Femur (tissue), 1 donor: ENCODE data around the gene TOGARAM2.
A peak's percentile ranks its signal among the peaks of the same experiment; 100 is the strongest.

Source experiments
- DNase-seq: peaks from one replicate; pipeline ENCODE4 v3.0.0-alpha.2; 2017

The TOGARAM2 gene

DNA sequence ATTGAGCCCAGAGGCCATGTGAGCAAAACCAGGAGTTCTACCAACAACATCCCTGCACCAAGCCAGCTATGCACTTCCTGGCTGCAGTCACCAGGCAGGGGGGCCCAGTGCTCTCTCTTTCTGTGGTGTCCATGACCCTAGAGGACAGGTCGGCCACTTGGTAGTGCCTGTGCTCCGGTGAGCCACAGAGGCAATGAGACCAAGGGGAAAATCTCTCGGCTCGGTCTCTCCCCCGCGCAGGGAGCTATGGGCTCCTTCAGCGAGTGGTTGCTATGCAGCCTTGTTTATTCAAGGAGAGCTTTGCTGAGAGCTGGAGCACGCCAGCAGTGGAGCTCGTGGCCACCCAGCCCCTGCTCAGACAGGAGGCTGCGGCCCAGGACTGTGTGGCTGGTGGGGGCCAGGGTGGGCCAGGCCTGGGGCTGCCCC is at the start of gene TOGARAM2:
Gene TOGARAM2, plus strand, starts transcription at position 283 of the 426 bp plus-strand sequence. CDS start 13,537 bp downstream, outside the sequence.
- DNase-seq, result peak; percentile 34

DNA sequence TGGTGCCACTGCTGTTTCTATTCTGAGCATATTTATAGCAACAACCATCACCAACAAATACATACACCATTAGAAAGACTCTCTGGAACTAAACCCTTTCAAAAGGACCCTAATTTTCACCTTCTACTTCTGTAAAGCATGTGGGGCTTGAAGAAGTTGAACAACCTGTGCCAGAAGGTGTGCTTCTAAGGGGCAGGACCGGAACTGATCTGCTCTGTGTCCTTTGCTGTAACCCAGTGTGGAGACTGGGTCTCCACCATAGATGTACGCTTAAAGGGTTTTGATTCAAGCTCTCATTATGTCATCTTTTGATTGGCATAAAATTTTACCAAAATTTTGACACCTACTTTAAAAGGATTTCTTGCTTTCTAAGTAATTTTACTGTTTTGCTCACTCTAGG is 46.3 kb upstream of the TOGARAM2 start:
- DNase-seq, result no peak

- no peak for DNase-seq
Measured at GRCh38 chr2:28941008-28941407, 40.1 kb upstream of the TOGARAM2 start.

DNA sequence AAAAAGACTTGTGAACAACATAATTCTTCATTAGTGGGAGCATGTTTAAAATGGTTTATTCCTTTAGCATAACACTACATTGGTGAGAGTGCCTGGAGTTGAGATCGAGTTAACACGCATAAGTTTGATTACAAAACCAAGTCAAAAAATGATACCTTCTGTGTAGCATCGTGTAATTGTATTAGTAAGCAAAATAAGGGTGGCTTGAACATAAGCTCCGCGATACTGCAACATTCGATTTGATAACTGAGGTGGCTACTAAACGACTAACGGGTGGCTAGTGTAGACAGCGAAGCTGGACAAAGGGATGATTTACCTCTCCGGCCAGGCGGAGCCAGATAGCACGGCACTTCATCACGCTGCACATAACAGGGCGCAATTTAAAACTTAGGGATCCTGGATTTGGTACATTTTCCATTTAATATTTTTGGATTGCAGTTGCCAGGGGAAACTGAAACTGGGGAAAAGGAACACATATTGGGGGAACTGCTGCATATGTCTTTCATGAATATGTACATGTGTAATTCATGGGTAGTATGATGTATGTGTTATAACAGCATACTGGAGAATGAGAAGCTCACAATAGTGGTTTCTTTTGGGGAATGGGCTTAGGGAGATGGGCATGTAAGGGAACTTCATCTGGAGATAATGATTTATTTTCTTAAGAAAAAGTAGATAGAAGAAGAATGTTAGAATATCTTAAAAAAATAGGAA is 36.4 kb upstream of the TOGARAM2 start:
- no peak for DNase-seq

DNA sequence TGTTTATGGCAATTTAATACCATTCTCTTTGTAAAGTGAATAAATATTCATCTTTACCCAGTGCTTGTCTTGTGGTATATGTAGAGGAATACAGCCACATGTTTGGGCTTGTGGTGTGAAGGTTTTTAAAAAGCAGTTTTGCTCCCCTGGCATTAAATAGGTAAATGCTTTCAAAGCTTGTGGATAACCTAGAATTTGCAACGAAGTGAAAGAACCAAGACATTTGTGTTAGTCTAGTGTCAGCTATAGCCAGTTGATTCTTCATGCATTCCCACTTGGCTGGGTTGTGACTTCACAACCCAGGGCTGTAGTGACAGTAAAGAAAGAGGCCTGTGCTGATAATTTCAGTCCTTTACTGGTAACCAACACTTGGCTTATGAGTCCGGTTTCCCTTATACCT is 32.9 kb upstream of the TOGARAM2 start:
- DNase-seq, result no peak

DNA sequence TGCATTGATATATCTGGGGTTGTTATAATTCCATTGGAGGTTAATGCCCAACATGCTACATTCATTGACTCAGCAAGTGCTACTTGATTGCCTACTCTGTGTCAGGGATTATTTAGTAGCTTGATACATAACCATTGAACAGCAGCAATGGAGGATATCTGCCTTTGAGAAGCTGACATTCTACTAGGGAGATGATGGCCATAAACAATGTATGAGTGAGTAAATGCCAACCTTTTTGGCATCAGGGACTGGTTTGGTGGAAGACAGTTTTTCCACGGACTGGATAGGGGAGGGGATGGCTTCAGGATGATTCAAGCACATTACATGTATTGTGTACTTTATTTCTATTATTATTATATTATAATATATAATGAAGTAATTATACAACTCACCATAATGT is 31.9 kb upstream of the TOGARAM2 start:
- DNase-seq, result no peak

GRCh38 chr2:28949617-28950305 is 31.3 kb upstream of the TOGARAM2 start:
- DNase-seq, result no peak

DNA sequence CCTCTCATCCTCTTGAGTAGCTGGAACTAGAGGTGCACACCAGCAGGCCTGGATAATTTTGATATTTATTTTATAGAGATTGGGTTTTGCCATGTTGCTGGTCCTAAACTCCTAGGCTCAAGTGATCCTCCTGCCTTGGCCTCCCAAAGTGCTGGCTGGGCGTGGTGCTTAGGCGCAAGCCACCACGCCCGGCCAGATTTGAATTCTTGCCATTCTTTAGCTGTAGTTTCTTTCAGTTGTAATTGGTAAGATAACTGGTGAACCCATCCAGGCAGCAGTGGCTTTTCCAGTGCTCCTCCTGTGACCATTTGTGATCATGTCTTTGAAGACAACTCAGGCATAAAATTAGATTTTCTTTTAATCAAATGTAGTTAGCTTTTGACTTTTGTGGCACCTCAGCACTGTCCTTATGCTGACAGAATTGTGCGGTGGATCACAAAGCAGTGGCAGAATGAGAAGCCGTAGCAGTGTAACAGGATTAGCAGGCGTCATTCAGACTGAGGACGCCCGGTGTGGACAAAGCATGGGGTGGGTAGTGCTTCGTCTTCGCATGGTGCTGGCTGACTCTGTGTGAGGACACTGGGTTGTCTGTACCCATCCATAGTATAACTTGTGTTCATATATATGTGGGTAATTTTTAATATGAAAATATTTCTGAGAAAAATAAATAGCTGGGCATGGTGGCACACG is 30.0 kb upstream of the TOGARAM2 start:
- DNase-seq, result no peak

- no peak for DNase-seq
Measured at GRCh38 chr2:28951910-28952835, 28.9 kb upstream of the TOGARAM2 start.

GRCh38 chr2:28952836-28953211 is 28.3 kb upstream of the TOGARAM2 start:
- no peak for DNase-seq

GRCh38 chr2:28955467-28955866 is 25.6 kb upstream of the TOGARAM2 start:
- DNase-seq, result no peak

- no peak for DNase-seq
Measured at GRCh38 chr2:28956415-28956826, 24.7 kb upstream of the TOGARAM2 start.

GRCh38 chr2:28956890-28957289 is 24.2 kb upstream of the TOGARAM2 start:
- no peak for DNase-seq

DNA sequence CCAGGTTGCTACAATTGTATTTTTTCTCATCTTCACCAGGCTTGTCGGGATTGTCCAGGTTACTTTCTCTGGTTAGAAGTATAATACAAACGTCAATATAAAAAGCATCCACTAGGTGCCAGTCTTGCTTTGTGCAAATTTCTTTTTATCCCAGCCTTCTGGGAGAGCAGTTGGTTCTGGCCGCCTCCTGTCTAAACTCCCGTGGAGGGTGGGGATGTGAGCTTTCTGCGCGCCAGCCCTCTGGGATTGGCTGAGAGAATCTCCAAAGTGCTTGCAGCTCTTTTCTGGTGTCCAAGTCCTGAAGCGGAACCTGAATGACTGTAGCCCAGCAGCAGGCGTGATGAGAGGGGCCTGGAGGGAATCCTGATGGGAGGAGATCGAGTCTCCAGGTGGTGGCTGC is 22.4 kb upstream of the TOGARAM2 start:
- DNase-seq, result peak; percentile 67

- DNase-seq, result no peak
Measured at GRCh38 chr2:28960401-28960800, 20.7 kb upstream of the TOGARAM2 start.

- no peak for DNase-seq
Measured at GRCh38 chr2:28962505-28962904, 18.6 kb upstream of the TOGARAM2 start.

GRCh38 chr2:28970464-28971160 is 10.5 kb upstream of the TOGARAM2 start:
- no peak for DNase-seq

DNA sequence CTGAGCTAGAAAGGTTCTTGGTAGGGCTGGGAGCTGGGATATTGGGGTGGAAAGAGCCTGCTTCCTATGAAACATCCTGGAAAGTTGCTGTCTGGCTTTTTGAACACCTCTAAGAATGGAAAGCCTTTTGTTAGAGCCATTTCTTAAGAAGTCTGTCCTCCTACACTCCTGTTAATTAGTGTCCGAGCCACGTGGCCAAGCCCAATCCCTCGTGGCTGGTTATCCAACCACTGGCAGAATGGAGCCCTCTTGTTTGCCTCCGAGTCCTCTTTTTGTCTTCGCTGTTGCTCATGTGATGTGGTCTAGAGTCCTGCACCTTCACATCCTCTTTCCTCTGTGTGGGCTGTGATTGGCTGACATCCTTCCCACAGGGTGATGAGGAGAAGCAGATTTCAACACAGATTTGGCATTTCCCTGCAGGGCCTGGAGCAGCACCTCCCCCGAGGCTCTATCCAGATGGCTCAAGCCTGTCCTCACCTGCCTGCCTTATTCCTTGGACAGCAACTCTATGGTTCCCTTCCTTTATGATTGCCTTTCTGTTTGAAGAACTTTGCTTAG is 8.2 kb upstream of the TOGARAM2 start:
- no peak for DNase-seq

- DNase-seq, result no peak
Measured at GRCh38 chr2:28974252-28974651, 6.8 kb upstream of the TOGARAM2 start.

- DNase-seq, result no peak
Measured at GRCh38 chr2:28975671-28976070, 5.4 kb upstream of the TOGARAM2 start.

DNA sequence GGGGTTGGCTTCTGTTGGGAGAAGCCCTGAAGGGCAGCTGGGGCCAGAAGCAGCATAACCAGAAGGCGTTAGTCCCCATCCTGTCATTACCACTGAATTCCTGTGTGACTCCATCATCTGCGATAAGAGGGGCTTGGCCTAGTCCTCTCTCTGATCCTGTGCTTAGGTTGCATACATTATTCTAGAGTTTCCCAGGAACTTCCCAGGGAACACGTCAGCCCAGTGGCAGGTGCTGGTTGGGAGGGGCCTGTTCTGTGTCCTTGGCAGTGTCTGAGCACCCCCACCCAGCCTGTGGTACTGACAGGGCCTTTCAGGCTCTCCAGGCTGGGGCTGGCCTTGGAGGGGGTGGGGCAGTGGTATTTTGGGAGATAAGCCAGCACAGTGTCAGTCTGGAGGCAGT is 4.5 kb upstream of the TOGARAM2 start:
- DNase-seq, result no peak
